Measurements from ENCODE around the gene PSMC1.
A peak's percentile ranks its signal among the peaks of the same experiment; 100 is the strongest.
"Not testable (repeated sequence)": the region's sequence is repeated elsewhere in the genome, so short reads cannot be mapped to it uniquely, and the experiment has no call there.

Gene PSMC1

GRCh38 chr14:90256354-90257131, at the start of gene PSMC1:
TSS of gene PSMC1 (plus strand) at chr14:90256553. CDS start at chr14:90256598, 45 bp downstream.
- ATAC-seq (peak; percentile 98), DNase-seq (peak; percentile 89)
- Mint-ChIP-seq H3K4me1 (peaks cover 33% of the 10 kb centered on the region), H3K27me3 (peaks cover 6% of the 10 kb centered on the region), H3K27ac (peak within 1 kb of the TSS; percentile 98), H3K36me3 (ENCODE audit: low read depth) (peaks cover 38% of the 10 kb centered on the region), H3K9me3 (no peaks in the 10 kb centered on the region), H3K4me3 (peak within 1 kb of the TSS; percentile 90)

DNA sequence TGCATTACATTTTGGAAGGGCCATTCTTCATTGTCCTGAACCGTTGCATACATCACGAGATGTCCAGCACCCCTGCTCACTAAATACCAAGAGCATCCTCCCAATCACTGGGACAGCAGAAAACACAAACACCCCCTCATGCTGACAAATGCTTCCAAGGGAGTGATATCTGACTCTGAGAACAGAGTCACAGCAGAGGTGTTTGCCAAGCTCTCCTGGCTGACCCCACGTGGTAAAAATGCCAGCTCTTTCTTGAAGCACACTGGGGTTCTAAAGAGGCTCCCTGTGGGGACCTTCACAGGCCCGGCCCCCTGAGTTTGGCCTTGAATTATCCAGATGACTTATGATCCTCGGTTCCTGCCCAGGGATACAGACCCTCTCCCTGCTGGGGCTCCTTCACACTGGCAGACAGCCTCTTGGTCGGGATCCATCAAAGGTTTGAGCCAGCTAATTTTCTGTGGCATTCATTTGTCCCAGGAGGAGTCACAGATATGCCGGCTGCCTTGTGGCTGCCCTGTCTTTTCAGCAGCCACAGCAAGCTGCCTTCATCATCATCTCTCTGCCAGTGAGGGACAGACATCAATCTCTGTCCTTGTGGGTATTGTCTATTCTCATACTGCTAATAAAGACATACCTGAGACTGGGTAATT, 43.1 kb upstream of the PSMC1 start:
- no peaks in the 10 kb centered on the region for H3K36me3 Mint-ChIP-seq (ENCODE audit: low read depth)
- no peak for DNase-seq
- no peaks in the 10 kb centered on the region for H3K4me1 Mint-ChIP-seq
- peaks cover 4% of the 10 kb centered on the region for H3K27me3 Mint-ChIP-seq
- peaks cover 6% of the 10 kb centered on the region for H3K9me3 Mint-ChIP-seq
- H3K27ac Mint-ChIP-seq: no peak overlapping the region
- H3K4me3 Mint-ChIP-seq: no peak overlapping the region
- ATAC-seq: no peak

- Mint-ChIP-seq H3K27me3 (peaks cover 16% of the 10 kb centered on the region), H3K27ac (no peak overlapping the region), H3K36me3 (ENCODE audit: low read depth) (no peaks in the 10 kb centered on the region), H3K9me3 (peaks cover 10% of the 10 kb centered on the region), H3K4me3 (no peak overlapping the region), H3K4me1 (no peaks in the 10 kb centered on the region)
- ATAC-seq: no peak
- no peak for DNase-seq
These were observed 27.9 kb upstream of the PSMC1 start for GRCh38 chr14:90228478-90228877.

- not testable (repeated sequence) for H3K36me3 Mint-ChIP-seq (ENCODE audit: low read depth); H3K4me1 Mint-ChIP-seq; ATAC-seq; H3K4me3 Mint-ChIP-seq; H3K9me3 Mint-ChIP-seq; H3K27ac Mint-ChIP-seq; DNase-seq
- H3K27me3 Mint-ChIP-seq: peaks cover 18% of the 10 kb centered on the region
These were observed 26.4 kb upstream of the PSMC1 start for GRCh38 chr14:90229942-90230341.

DNA sequence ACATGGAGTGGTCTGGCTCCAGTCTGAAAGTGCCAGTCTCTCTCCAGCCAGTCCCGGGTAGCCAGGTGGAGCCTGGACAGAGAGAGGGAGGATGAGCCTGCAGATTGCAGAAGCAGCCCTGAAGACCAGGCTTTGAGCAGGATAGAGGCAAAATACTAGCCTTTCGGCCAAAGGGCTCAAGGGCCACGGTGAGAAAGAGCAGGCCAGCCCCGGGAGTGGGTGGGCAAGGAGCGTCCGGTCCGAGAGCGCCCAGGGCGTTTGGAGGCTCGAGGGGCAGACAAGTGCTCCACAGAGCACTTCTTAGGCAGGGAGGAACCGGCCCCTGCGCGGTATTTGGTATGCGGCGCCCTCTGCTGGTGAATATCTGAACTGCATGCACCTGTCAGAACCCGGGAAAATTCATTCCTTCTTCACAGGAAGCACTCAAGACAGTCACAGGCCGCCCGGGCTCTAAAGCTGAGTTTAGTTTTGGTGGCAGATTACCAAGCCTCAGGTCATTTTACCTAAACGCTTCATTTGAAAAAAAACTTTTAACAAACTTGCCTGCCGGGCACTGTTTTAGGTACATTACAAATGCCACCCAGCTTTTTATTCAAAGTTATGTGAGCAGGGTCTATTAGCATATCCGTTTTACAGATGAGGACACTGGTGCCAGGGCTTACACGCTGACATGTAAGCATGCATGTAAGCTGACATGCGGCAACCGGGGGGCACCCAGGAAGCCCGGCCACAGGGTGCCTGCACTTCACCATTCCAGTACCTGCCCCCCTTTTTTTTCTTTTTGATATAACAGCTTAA, 21.0 kb upstream of the PSMC1 start:
- Mint-ChIP-seq H3K36me3 (ENCODE audit: low read depth) (peaks cover 25% of the 10 kb centered on the region), H3K9me3 (peaks cover 38% of the 10 kb centered on the region), H3K27me3 (peaks cover 18% of the 10 kb centered on the region), H3K4me1 (peaks cover 2% of the 10 kb centered on the region), H3K27ac (no peak overlapping the region), H3K4me3 (no peak overlapping the region)
- DNase-seq (peak; percentile 74), ATAC-seq (peak; percentile 90)

GRCh38 chr14:90239139-90239538, 17.2 kb upstream of the PSMC1 start:
- Mint-ChIP-seq H3K4me1 (peaks cover 2% of the 10 kb centered on the region), H3K9me3 (peaks cover 52% of the 10 kb centered on the region), H3K27ac (no peak overlapping the region), H3K4me3 (no peak overlapping the region), H3K27me3 (peaks cover 10% of the 10 kb centered on the region), H3K36me3 (ENCODE audit: low read depth) (peaks cover 28% of the 10 kb centered on the region)
- no peak for ATAC-seq
- DNase-seq: peak; percentile 12

DNA sequence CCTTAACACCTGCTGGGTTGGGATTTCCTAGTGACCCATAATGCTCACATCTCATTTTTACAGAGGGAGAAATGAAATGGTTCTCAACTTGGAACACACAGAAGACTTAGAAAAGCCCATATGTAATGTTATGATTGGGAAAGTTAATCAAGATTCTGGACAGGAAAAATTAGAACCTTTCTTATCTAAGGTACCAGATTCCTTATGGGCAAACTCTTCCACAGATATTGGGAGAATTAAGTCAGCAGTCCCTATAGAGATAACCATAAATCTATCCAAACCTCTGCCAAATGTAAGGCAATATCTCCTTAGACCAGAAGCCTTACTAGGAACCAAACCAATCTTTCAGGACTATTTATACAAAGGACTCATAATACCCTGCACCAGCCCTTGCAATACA, 13.9 kb upstream of the PSMC1 start:
- Mint-ChIP-seq H3K4me3 (no peak overlapping the region), H3K4me1 (no peaks in the 10 kb centered on the region), H3K27me3 (peaks cover 8% of the 10 kb centered on the region), H3K9me3 (peaks cover 41% of the 10 kb centered on the region), H3K27ac (no peak overlapping the region), H3K36me3 (ENCODE audit: low read depth) (peaks cover 18% of the 10 kb centered on the region)
- ATAC-seq: no peak
- DNase-seq: no peak

- Mint-ChIP-seq H3K36me3 (ENCODE audit: low read depth) (no peaks in the 10 kb centered on the region), H3K4me3 (no peak overlapping the region), H3K4me1 (no peaks in the 10 kb centered on the region), H3K27me3 (peaks cover 13% of the 10 kb centered on the region), H3K9me3 (peaks cover 3% of the 10 kb centered on the region), H3K27ac (no peak overlapping the region)
- ATAC-seq (no peak), DNase-seq (no peak)
These were observed 9.4 kb upstream of the PSMC1 start for GRCh38 chr14:90246936-90247335.

- not testable (repeated sequence) for H3K9me3 Mint-ChIP-seq; H3K4me3 Mint-ChIP-seq; H3K27ac Mint-ChIP-seq; H3K36me3 Mint-ChIP-seq (ENCODE audit: low read depth); DNase-seq; ATAC-seq; H3K4me1 Mint-ChIP-seq
- peaks cover 17% of the 10 kb centered on the region for H3K27me3 Mint-ChIP-seq
These were observed 8.9 kb upstream of the PSMC1 start for GRCh38 chr14:90247441-90247840.

DNA sequence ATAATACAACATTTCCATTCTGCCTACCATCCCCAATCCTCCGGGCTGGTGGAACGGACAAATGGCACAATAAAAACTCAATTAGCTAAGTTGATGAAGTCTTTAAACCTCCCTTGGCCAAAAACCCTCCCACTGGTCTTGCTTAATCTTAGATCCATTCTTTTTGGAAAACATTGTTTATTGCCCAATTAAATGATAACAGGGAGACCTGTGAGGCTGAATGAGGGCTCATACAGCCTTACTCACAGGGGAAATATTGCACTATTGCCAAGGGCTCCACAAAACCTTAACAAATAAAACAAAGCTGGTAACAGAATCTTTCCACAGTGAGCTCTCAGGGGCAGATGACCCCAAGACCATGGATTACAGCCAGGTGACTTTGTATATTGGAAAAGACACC, 7.8 kb upstream of the PSMC1 start:
- no peak for ATAC-seq
- H3K36me3 Mint-ChIP-seq (ENCODE audit: low read depth): no peaks in the 10 kb centered on the region
- no peaks in the 10 kb centered on the region for H3K4me1 Mint-ChIP-seq
- H3K27ac Mint-ChIP-seq: no peak overlapping the region
- no peak for DNase-seq
- no peak overlapping the region for H3K4me3 Mint-ChIP-seq
- H3K9me3 Mint-ChIP-seq: no peaks in the 10 kb centered on the region
- H3K27me3 Mint-ChIP-seq: peaks cover 17% of the 10 kb centered on the region

DNA sequence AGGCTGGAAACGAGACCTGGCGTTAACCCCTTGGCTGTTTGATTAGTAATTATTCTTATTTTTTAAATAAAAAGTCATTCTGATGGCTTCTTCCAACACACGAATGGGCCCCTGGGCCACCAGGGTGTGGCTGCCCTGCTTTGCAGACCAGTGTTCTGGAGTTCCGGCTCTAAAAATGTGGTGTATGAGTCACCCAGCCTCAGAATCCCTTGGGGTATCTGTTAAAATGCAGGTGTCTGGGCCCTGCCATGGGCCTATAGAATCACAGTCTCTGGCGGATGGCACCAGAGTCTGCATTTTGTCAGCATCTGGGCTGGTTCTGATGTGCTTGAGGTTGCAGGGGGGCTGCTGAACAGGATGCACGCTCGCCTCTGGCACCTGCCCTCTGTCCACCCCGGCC, 2.5 kb upstream of the PSMC1 start:
- no peak for DNase-seq
- Mint-ChIP-seq H3K36me3 (ENCODE audit: low read depth) (peaks cover 17% of the 10 kb centered on the region), H3K27me3 (peaks cover 6% of the 10 kb centered on the region), H3K27ac (no peak overlapping the region), H3K4me1 (peaks cover 30% of the 10 kb centered on the region), H3K9me3 (no peaks in the 10 kb centered on the region), H3K4me3 (no peak overlapping the region)
- ATAC-seq: no peak

DNA sequence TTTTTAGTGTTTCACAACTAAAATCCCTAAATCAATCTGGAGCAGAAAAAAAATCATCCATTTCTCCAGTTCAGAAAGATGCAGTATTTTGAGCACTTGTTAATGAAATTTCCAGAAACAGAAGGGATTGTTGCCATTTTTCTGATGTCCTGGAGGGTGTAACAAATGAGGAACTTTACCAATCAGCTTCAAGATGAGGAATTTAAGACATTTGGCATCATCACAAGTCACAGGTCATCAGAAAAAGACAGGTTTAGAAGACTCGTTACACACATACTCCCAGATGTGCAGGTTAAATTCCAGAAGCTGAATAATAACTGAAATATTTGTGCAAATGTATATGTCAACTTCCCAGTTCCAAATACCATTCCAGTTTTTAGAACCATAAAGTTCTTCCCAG, 482 bp upstream of the PSMC1 start:
- Mint-ChIP-seq H3K27me3 (peaks cover 6% of the 10 kb centered on the region), H3K4me1 (peaks cover 33% of the 10 kb centered on the region), H3K27ac (peak overlapping the region; percentile 36), H3K4me3 (peak overlapping the region; percentile 90), H3K36me3 (ENCODE audit: low read depth) (peaks cover 32% of the 10 kb centered on the region), H3K9me3 (no peaks in the 10 kb centered on the region)
- DNase-seq: no peak
- no peak for ATAC-seq

DNA sequence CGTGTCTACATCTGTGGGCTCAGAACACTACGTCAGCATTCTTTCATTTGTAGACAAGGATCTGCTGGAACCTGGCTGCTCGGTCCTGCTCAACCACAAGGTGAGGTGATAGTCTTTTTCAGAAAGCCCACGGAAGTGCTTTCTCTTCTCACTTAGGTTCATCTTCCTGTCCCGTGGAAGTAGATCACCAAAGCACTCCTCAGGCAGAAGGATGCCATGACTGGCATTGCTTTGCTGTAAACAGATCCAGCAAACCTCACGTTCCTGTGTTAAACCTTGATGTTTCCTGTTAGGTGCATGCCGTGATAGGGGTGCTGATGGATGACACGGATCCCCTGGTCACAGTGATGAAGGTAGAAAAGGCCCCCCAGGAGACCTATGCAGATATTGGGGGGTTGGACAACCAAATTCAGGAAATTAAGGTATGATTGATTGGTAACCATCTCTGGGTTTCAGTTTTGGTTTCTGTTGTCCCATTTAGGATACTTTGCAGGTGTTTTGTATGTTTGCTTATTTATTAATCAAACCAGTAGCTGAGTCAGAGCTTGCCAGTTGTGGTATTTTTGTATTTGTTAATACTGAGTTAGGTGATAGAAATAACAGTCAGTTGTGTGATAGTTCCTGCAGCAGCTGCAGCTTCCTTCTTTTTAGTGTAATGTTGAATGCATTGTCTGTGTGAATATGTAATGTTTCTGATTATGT, 7.5 kb downstream of the PSMC1 start:
- H3K9me3 Mint-ChIP-seq: no peaks in the 10 kb centered on the region
- no peaks in the 10 kb centered on the region for H3K27me3 Mint-ChIP-seq
- no peak for DNase-seq
- ATAC-seq: no peak
- peaks cover 61% of the 10 kb centered on the region for H3K36me3 Mint-ChIP-seq (ENCODE audit: low read depth)
- no peak overlapping the region for H3K4me3 Mint-ChIP-seq
- no peak overlapping the region for H3K27ac Mint-ChIP-seq
- peaks cover 3% of the 10 kb centered on the region for H3K4me1 Mint-ChIP-seq

GRCh38 chr14:90266441-90267154, 10.2 kb downstream of the PSMC1 start:
- Mint-ChIP-seq H3K4me3 (no peak overlapping the region), H3K27me3 (no peaks in the 10 kb centered on the region), H3K4me1 (no peaks in the 10 kb centered on the region), H3K36me3 (ENCODE audit: low read depth) (peaks cover 63% of the 10 kb centered on the region), H3K9me3 (no peaks in the 10 kb centered on the region), H3K27ac (no peak overlapping the region)
- DNase-seq: no peak
- ATAC-seq: peak; percentile 36

Data from activated naive CD8-positive, alpha-beta T cell treated with anti-CD3 and anti-CD28 coated beads, Interleukin-2, amount 50 U/mL, for 24 hours (primary cell).